ENCODE measurements around the gene SFRP2. TPM values are rescaled to one million over a fixed set of nuclear protein-coding genes. Genes with fewer than 3 reads are reported as not detected.

The SFRP2 gene
- polyA plus RNA-seq, 1 donor: 3.5 TPM

DNA sequence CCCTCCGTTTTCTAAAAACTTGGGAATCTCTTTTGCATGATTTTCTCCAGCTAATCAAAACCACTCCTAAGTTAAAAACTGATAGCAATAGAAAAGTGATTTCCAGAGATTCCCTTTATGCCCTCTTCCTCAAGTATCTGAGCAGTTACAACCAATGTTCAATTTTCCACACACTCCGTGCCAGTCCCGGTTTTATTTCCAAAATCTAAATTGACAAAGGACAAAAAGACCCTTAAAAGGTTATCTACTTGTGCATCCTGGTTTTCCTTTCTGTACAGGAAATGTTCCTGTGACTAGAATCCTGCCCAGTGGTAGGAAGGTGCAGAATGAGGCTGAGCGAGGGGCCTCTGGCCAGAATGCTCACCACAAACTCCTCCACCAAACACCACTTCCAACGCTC, 1.3 kb downstream of the SFRP2 start:
- H3K36me3 ChIP-seq (ENCODE audit: control insufficient read depth, insufficient read depth, low read length): no peaks in the 10 kb centered on the region
- no peak overlapping the region for H3K4me3 ChIP-seq (ENCODE audit: low read length)
- no CpG with 5 or more reads among the region's 5 CpGs for WGBS (ENCODE audit: insufficient coverage, low lambda C conversion rate)
- DNase-seq: no peak
- H3K4me1 ChIP-seq (ENCODE audit: control insufficient read depth, insufficient read depth, low read length): peaks cover 13% of the 10 kb centered on the region
- peaks cover 77% of the 10 kb centered on the region for H3K27me3 ChIP-seq (ENCODE audit: control insufficient read depth, insufficient read depth, low read length)
- H3K27ac ChIP-seq (ENCODE audit: low read length): no peak overlapping the region
- peaks cover 17% of the 10 kb centered on the region for H3K9me3 ChIP-seq (ENCODE audit: control insufficient read depth, low read depth, low read length)

DNA sequence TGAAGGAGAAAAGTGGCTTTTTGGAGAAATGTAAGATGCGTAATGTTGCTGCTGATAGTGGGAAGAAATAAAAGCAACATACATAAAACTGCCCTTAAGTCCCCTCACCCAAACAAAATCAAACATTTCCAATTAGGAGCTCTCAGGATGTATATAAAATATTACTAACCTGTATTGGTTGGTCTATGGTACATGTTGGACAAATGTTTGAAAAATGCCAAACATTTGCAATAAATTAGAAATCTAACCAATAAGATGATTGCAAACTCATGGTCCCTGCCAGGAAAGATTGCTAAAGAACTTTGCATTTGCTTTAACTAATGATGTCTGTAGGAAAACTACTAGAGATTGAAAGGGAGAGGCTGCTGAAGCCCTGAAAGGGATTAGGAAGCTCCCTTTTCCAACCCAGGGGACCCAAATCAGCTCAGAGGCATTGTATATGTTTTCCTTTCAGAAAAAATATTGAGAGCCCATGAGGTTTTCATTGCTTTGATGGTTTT, 1.8 kb downstream of the SFRP2 start:
- peaks cover 13% of the 10 kb centered on the region for H3K9me3 ChIP-seq (ENCODE audit: control insufficient read depth, low read depth, low read length)
- DNase-seq: no peak
- no peak overlapping the region for H3K27ac ChIP-seq (ENCODE audit: low read length)
- H3K36me3 ChIP-seq (ENCODE audit: control insufficient read depth, insufficient read depth, low read length): no peaks in the 10 kb centered on the region
- H3K27me3 ChIP-seq (ENCODE audit: control insufficient read depth, insufficient read depth, low read length): peaks cover 75% of the 10 kb centered on the region
- WGBS (ENCODE audit: insufficient coverage, low lambda C conversion rate): no CpG with 5 or more reads among the region's 1 CpG
- H3K4me3 ChIP-seq (ENCODE audit: low read length): no peak overlapping the region
- peaks cover 8% of the 10 kb centered on the region for H3K4me1 ChIP-seq (ENCODE audit: control insufficient read depth, insufficient read depth, low read length)

DNA sequence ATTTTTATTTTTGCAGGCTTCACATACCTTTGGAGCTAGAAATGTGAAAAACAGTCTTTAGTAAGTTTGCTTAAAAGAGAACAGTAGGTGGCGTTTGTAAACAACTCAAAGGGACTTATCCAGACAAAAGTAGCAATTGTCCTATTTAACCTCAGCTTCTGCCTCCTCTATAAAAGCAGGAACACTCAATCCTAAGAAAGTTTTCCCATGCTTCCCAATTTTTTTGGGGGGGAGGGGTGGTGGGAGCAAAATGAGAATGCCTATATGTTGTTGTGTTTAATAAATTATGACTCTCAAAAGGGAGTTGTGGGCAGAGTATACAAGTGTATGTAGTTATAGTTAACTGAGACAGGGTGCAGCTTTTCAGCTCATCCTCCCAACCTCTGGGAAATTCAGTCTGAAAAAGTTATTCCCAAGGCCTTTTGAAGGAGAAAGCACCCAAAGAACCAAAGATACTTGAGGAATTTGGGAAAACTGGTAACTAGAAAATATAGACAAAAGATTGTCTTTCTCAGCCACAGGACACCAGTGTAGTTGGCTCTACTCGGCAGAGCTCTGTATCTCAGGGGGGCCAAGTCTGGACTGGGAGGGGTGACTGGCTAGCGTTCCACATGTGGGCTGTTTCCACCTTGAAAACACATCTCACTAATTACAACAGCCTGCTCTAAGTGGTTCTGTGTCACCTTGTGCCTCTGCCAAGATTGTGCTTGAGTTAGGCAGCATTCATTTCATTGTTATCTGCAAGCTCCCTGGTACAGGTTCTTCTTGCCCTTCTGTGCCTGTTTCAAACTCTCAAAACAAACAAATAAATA, 2.8 kb downstream of the SFRP2 start:
- peaks cover 74% of the 10 kb centered on the region for H3K27me3 ChIP-seq (ENCODE audit: control insufficient read depth, insufficient read depth, low read length)
- DNase-seq: no peak
- H3K4me3 ChIP-seq (ENCODE audit: low read length): no peak overlapping the region
- no CpG with 5 or more reads among the region's 3 CpGs for WGBS (ENCODE audit: insufficient coverage, low lambda C conversion rate)
- H3K9me3 ChIP-seq (ENCODE audit: control insufficient read depth, low read depth, low read length): peaks cover 9% of the 10 kb centered on the region
- no peaks in the 10 kb centered on the region for H3K36me3 ChIP-seq (ENCODE audit: control insufficient read depth, insufficient read depth, low read length)
- H3K4me1 ChIP-seq (ENCODE audit: control insufficient read depth, insufficient read depth, low read length): peaks cover under 1% of the 10 kb centered on the region
- no peak overlapping the region for H3K27ac ChIP-seq (ENCODE audit: low read length)

DNA sequence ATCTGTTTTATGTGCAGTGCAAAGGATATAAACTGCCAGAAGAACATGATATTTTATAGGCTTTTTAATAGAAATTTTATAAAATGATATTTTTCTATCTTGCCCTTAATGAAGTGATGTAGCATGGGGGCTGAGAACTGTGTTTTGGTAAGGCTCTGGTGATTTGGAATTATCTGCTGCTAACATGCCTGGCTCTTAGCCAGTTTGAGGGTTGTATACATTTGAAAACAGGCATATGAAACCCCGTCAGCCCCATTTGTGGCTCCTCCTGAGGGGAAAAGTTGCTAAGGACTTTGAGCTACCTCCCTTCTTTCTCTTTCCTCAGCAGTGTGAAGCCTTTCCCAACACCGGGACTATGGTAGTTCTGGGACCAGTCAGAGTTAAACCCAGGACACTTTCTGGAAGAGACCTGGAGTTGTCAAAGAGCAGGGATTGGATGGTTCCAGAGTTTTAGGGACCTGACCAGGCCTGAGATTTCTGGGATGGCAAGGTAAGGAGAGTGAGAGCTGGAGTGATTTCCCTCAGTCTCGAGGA, 4.7 kb downstream of the SFRP2 start:
- no peak overlapping the region for H3K4me3 ChIP-seq (ENCODE audit: low read length)
- peaks cover 62% of the 10 kb centered on the region for H3K27me3 ChIP-seq (ENCODE audit: control insufficient read depth, insufficient read depth, low read length)
- no peak overlapping the region for H3K27ac ChIP-seq (ENCODE audit: low read length)
- no CpG with 5 or more reads among the region's 3 CpGs for WGBS (ENCODE audit: insufficient coverage, low lambda C conversion rate)
- H3K9me3 ChIP-seq (ENCODE audit: control insufficient read depth, low read depth, low read length): peaks cover 4% of the 10 kb centered on the region
- H3K36me3 ChIP-seq (ENCODE audit: control insufficient read depth, insufficient read depth, low read length): no peaks in the 10 kb centered on the region
- no peak for DNase-seq
- no peaks in the 10 kb centered on the region for H3K4me1 ChIP-seq (ENCODE audit: control insufficient read depth, insufficient read depth, low read length)

DNA sequence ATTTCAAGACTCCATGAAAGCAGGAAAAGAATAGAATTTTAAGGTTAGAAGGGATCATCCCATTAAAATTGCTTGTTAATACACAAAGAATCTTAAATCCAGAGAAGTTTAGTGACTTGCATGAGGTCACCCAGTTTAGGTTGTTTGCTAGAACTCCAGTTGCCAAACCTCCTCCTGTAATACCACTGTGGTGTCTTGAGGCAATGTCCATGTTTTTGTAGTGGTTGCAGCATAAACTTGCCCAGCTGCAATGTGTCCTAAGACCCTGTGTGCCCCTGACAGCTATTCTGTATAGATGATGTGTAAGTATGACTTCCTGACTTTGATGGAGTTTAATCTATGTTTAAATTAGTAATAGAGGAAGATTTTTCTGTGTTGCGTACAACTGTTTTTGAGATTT, 6.3 kb downstream of the SFRP2 start:
- Histone ChIP-seq H3K27ac (ENCODE audit: low read length) (no peak overlapping the region), H3K9me3 (ENCODE audit: control insufficient read depth, low read depth, low read length) (no peaks in the 10 kb centered on the region), H3K4me3 (ENCODE audit: low read length) (no peak overlapping the region), H3K27me3 (ENCODE audit: control insufficient read depth, insufficient read depth, low read length) (peaks cover 50% of the 10 kb centered on the region), H3K4me1 (ENCODE audit: control insufficient read depth, insufficient read depth, low read length) (no peaks in the 10 kb centered on the region), H3K36me3 (ENCODE audit: control insufficient read depth, insufficient read depth, low read length) (no peaks in the 10 kb centered on the region)
- WGBS (ENCODE audit: insufficient coverage, low lambda C conversion rate): 100% methylated on average over 1 of the region's 1 CpG
- DNase-seq: no peak

DNA sequence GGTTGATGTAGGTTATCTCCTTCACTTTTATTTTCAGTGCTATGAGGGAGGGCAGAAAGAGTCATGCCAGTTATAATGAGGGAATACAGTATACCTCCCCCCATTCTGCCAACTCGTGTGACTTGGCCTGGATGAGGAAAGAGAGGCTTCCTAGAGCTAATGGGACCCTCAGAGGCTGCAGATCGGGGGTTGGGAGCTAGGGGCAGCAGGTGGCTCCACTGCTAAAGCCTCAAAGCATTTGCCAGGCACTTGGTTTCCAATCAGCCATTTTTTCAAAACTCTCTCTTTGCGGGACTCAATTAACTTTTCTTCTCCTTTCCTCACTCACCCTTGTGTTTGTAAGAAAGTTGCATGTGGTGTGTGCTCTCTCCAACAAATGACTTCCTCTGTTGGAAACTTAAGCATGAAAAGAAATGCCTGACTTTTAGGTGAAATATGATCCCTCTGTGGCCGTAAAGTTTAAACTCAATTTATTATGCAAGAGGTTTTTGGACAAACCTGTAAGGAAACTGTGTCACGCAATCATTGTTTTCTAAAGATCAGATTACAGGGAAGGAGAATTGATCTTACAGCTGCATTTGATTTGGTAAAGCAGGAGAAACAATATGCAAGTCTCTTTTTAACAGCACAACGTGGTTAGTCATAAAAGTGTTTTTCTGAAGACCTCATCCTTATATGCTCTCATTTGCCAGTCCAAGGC, 7.0 kb downstream of the SFRP2 start:
- Histone ChIP-seq H3K36me3 (ENCODE audit: control insufficient read depth, insufficient read depth, low read length) (no peaks in the 10 kb centered on the region), H3K27ac (ENCODE audit: low read length) (no peak overlapping the region), H3K27me3 (ENCODE audit: control insufficient read depth, insufficient read depth, low read length) (peaks cover 43% of the 10 kb centered on the region), H3K9me3 (ENCODE audit: control insufficient read depth, low read depth, low read length) (no peaks in the 10 kb centered on the region), H3K4me3 (ENCODE audit: low read length) (no peak overlapping the region), H3K4me1 (ENCODE audit: control insufficient read depth, insufficient read depth, low read length) (no peaks in the 10 kb centered on the region)
- 67% methylated on average over 1 of the region's 6 CpGs for WGBS (ENCODE audit: insufficient coverage, low lambda C conversion rate)
- no peak for DNase-seq

DNA sequence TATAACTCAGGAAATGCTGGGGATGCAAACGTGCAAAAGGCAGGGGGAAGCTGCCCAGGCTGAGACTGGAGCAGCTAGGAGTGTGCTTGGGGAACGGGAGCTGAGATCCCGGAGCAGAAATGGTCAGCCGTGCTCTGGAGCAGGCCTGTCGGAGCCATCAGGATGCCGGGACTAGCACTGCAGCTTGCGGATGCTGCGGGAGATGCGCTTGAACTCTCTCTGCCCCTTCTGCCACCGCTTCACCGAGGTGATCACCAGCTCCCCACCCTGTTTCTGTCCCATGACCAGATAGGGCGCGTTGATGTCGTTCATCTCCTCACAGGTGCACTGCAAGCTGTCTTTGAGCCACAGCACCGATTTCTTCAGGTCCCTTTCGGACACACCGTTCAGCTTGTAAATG, 7.6 kb downstream of the SFRP2 start:
- Histone ChIP-seq H3K4me3 (ENCODE audit: low read length) (no peak overlapping the region), H3K27me3 (ENCODE audit: control insufficient read depth, insufficient read depth, low read length) (peaks cover 42% of the 10 kb centered on the region), H3K27ac (ENCODE audit: low read length) (no peak overlapping the region), H3K36me3 (ENCODE audit: control insufficient read depth, insufficient read depth, low read length) (no peaks in the 10 kb centered on the region), H3K9me3 (ENCODE audit: control insufficient read depth, low read depth, low read length) (no peaks in the 10 kb centered on the region), H3K4me1 (ENCODE audit: control insufficient read depth, insufficient read depth, low read length) (no peaks in the 10 kb centered on the region)
- DNase-seq: no peak
- WGBS (ENCODE audit: insufficient coverage, low lambda C conversion rate): 60% methylated on average over 2 of the region's 17 CpGs

DNA sequence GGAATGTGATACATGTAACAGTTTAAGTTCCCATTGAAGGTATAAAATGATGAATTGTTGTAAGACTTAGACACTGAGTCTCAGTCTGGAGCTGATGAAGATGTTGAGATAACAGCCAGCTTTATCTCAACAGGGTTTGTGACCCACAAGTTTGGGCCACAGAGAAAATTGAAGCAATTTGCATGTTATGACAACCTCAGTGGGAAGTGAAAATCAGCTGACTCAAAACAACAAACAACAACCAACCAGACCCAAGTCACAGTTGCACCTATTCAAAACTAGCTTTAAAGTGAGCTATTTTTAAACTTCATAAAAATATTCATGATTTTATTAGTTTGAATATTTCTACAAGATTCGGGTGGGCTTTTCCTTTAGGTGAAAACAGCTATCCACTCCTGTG, 8.0 kb downstream of the SFRP2 start:
- DNase-seq: no peak
- Histone ChIP-seq H3K4me1 (ENCODE audit: control insufficient read depth, insufficient read depth, low read length) (no peaks in the 10 kb centered on the region), H3K4me3 (ENCODE audit: low read length) (no peak overlapping the region), H3K36me3 (ENCODE audit: control insufficient read depth, insufficient read depth, low read length) (no peaks in the 10 kb centered on the region), H3K9me3 (ENCODE audit: control insufficient read depth, low read depth, low read length) (no peaks in the 10 kb centered on the region), H3K27ac (ENCODE audit: low read length) (no peak overlapping the region), H3K27me3 (ENCODE audit: control insufficient read depth, insufficient read depth, low read length) (peaks cover 37% of the 10 kb centered on the region)
- WGBS (ENCODE audit: insufficient coverage, low lambda C conversion rate): no CpG with 5 or more reads among the region's 1 CpG

DNA sequence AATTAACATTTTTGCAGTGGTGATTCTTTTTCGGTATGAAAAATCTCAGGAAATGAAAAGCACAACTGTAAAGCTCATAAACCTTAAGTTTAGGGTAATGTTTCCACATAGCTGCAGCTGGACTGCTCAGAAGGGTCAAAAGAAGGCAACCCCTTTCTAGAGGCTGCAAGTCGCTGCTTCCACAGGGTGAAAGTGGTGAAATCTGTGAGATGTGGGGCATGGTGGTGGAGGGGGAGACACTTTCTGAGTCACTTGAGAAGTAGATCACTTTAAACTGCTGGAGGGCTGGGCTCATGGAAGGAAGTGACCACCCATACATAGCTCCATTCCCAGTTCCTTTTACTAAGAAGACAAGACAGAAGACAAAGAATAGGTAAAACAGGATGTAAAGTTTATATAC, 8.7 kb downstream of the SFRP2 start:
- H3K27ac ChIP-seq (ENCODE audit: low read length): no peak overlapping the region
- H3K36me3 ChIP-seq (ENCODE audit: control insufficient read depth, insufficient read depth, low read length): no peaks in the 10 kb centered on the region
- WGBS (ENCODE audit: insufficient coverage, low lambda C conversion rate): 40% methylated on average over 1 of the region's 2 CpGs
- H3K9me3 ChIP-seq (ENCODE audit: control insufficient read depth, low read depth, low read length): no peaks in the 10 kb centered on the region
- peaks cover 37% of the 10 kb centered on the region for H3K27me3 ChIP-seq (ENCODE audit: control insufficient read depth, insufficient read depth, low read length)
- no peaks in the 10 kb centered on the region for H3K4me1 ChIP-seq (ENCODE audit: control insufficient read depth, insufficient read depth, low read length)
- H3K4me3 ChIP-seq (ENCODE audit: low read length): no peak overlapping the region
- no peak for DNase-seq

DNA sequence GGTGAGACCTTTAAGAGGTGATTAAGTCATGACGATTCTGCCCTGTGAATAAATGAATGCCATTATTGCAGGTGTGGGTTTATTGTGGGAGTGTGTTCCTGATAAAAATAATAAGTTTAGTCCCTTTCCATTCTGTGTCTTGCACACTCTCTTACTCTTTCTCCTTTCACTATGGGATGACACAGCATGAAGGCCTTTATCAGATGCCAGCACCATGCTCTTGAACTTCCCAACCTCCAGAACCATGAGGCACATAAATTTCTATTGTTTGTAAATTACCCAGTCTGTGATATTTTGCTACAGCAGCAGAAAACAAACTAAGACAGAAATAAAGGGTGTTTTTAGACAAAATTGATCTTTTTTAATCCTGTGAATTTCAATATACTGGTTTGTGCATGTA, 10.5 kb downstream of the SFRP2 start:
- Histone ChIP-seq H3K4me1 (ENCODE audit: control insufficient read depth, insufficient read depth, low read length) (no peaks in the 10 kb centered on the region), H3K4me3 (ENCODE audit: low read length) (no peak overlapping the region), H3K27me3 (ENCODE audit: control insufficient read depth, insufficient read depth, low read length) (peaks cover 26% of the 10 kb centered on the region), H3K9me3 (ENCODE audit: control insufficient read depth, low read depth, low read length) (no peaks in the 10 kb centered on the region), H3K27ac (ENCODE audit: low read length) (no peak overlapping the region), H3K36me3 (ENCODE audit: control insufficient read depth, insufficient read depth, low read length) (no peaks in the 10 kb centered on the region)
- DNase-seq: no peak
- WGBS (ENCODE audit: insufficient coverage, low lambda C conversion rate): no CpG with 5 or more reads among the region's 1 CpG
